DMS114 treated with DMSO at 0.1 percent for 48 hours (cell line): ENCODE data around the gene ELP6.

Source experiments
- DNase-seq: peaks from one replicate; lab custom pipeline; 2025; ENCODE audit not compliant: unreplicated experiment; lab: John Stamatoyannopoulos, UW

Gene ELP6, protein sequence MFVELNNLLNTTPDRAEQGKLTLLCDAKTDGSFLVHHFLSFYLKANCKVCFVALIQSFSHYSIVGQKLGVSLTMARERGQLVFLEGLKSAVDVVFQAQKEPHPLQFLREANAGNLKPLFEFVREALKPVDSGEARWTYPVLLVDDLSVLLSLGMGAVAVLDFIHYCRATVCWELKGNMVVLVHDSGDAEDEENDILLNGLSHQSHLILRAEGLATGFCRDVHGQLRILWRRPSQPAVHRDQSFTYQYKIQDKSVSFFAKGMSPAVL

DNA sequence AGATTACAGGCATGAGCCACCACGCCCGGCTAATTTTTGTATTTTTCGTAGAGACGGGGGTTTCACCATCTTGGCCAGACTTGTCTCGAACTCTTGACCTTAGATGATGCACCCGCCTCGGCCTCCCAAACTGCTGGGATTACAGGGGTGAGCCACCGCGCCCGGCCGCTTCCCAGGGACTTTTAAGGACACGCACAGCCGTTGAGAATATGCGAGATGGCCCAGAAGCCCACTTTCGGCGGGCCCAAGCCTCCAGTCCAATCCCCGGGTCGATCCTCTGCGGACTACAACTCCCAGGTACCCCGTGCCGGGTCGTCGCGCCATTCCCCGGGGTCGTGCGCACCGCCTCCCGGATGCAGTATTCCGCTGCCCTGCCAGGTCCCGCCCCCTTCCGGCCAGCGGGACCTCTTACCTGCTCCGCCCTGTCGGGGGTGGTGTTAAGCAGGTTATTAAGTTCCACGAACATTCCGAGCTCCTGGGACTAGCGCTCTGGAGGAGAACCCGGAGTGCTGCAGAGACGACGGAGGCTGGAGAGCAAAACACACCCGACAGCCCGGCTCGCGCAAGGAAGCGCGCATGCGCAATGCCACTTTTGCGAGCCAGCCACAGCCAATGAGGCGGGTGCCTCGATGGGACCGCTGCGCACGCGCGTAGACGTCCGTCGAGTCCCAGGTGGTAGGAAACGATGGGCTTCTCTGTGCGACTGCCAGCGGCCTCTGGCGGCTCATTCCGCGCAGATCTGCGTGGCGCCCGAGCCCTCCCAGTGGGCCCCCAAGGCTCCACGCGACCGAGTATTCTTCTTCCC is at the start of gene ELP6:
TSS of gene ELP6 (minus strand) at position 588 of the 805 bp plus-strand sequence. CDS start at position 466, 122 bp downstream.
- DNase-seq: peak; percentile 92

DNA sequence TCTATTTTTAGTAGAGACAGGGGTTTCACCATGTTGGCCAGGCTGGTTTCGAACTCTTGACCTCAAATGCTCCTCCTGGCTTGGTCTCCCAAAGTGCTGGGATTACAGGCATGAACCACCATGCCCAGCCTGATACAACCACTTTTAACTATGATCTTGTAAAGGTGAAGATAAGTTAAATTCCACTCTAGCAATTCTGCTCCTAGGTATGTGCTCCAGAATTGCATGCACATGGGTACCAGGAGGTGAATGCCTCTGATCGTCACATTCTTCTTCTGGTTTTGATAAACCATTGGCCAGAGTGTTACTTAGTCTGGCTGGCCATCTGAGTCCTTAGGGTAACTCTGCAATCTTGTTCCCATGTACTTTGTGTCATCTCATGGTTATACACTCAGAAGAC is 42.8 kb upstream of the ELP6 start:
- DNase-seq: no peak

DNA sequence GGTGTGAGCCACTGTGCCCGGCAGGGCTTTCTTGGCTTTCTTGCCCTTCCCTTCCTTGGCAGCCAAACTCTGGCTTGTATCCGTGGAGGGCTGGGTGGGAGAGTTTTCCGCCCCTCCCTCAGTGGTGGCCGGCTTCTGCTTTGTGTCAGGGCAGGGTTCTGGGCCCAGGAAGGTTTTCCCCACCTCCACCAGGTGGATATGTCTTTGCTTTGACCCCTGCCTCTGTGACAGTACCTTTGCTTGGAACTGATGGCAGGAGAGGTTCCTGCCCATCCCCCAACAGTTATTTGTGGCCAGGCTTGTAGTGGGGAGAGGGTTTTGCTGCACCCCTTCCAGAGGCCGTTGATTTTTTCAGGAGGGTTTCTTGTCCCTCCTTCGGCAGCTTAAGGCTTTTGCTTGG is 40.8 kb upstream of the ELP6 start:
- DNase-seq: no peak

DNA sequence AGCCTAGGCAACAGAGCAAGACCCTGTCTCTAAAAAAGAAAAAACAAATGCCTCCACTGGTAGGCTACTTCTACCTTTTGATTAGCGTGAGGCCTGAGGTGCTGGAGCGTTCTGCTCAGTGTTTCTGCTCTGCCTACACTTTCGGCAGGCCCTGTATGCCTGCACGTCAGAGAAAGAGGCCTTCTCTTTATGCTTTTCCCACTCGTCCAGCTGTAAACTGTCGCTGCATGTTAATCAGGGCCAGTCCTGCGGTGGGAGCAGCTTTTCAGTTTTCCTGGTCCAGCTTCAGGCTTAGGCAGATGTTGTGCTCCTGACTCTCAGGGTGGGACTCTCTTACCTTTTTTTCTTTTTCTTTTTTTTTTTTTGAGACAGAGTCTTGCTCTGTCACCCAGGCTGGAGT is 39.9 kb upstream of the ELP6 start:
- no peak for DNase-seq

DNA sequence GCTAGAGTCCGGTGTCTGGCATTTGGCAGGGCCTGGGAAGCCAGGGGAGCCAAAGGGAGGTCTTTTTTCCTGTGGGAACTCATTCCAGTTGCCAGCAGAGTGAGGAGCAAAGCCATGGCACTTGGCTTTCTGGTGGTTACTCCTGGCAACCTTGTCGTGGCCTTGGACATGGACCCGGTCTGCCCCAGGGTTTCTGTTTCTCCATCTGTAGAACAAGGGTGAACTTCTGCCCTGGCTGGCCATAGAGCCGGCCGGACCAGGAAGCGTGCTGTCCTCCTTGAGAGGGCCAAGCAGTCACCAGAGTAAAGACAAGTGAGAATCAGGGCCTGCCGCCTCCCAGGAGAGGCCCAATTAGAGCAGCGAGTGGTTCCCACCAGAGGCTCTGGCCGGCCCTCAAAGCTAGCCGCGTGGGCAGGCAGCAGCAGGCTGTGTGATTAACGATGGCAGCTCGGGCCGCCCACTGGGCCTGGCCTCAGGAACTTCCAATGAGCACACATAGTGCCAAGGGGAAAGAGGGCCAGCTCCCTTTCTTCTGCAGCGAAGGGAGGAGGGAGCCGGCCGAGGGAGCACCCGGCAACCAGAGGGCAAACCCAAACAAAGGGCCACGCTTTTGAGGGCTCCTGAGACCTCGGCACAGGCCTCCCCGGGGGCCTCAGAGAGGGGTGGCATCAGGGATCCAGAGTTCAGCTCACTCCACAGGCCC is 29.1 kb upstream of the ELP6 start:
- no peak for DNase-seq

DNA sequence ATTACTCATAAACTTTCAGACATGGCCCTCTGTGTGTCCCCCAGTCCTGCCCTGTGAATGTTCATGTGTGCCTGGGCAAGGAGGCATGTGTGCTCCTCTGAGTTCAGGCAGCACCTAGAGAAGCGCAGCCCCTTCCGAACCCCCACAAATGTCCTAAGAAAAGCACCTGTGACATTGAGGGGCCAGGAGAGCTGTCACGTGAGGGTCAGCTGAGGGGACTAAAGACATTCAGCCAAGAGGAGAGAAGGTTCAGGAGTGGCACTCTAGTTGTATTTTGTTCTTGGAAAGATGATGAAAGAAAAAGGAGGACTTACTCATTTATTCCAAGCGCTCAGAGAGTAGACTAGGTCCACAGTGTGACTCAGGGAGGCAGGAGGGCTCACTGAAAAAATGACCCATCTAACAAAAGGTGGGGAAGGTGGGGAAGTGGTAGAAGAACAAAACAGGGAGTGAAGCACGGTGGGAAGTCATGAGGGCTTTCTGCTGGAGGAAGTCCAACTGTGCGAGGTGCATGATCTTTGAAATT is 28.1 kb upstream of the ELP6 start:
- DNase-seq: no peak

DNA sequence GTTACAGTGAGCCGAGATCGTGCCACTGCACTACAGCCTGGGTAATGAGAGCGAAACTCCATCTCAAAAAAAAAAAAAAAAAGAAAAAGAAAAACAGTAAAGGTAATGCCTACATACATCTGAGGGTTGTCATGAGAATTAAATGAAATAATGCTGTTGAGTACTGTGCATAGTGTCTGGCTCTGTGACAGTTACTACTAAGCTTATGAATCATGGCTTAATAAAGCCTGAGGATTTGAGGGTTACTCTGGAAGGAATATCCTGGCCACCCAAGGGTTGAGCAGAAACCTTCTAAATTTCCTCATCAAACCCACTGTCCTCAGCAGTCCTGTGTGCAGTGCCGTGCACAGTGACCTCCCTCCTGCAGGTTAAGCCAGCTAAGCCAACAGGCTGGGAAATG is 26.8 kb upstream of the ELP6 start:
- DNase-seq: no peak

DNA sequence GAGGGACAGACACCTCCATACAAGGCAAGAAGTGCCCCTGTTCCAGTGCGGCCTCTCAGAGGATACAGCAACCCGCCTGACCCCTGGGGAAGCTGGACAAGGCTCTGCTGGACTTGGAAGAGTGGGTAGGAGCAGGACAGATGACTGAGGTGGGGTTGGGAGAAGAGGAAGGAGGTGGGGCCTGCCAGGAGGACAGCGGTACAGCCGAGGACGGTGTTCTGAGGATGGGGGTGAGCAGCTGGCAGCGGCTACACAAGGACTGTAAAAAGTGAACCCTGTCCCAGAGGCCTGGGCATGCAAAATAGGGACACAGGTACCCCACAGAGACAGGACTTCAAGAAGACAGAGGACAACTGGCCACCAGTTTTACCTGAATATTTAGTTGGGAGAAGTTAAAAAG is 23.5 kb upstream of the ELP6 start:
- DNase-seq: no peak

DNA sequence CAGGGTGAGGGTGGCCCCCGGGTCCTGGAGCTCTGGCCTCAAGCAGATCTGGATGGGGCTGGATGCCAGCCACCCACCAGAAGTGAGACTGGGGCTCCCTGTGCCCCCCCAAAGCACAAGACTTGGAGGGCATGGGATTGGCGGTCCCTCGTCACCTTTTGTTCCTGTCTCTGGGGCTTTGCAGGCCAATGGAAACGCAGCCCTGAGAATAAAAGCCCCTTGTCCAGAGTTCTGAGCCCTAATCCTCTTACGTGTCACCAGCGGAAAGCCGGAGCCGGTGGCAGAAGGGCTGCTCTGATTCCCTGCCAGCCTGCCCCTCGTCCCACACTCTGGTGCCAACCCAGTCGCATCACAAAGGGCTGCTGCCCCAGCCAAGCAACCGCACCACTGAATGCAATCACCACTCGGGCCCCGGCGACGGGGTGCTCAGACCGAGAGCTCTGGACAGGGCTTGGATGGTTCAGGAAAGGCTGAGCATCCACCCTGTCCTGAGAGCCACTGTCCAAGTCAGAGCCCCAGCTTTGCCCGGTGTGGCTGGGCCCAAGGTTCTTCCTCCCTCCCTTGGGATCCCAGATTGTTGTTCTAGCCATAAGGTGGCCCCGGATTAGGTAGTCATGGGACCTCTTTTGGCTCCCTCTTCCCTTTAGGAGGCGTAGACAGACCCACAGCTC is 22.8 kb upstream of the ELP6 start:
- no peak for DNase-seq

DNA sequence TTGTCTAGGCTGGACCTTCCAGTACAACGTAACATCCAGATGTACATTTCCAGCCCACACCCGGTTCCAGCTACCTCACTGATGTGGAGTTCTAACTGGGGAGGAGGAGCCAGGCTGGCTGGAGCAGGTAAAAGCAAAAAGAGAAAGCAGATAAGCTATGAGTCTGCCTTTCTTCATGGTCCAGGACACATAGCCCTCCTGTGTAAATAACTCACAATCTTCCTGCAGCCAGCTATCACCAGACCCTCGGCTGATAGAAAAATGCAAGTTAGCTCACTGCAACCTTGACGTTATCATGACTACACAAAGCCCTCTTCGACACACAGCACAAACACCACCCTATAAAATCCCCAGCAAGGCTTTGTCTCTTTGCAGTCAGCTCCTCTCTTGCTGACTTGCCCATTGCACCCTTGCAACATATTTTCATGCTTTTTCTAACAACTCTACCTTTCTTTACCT is 20.5 kb upstream of the ELP6 start:
- no peak for DNase-seq

DNA sequence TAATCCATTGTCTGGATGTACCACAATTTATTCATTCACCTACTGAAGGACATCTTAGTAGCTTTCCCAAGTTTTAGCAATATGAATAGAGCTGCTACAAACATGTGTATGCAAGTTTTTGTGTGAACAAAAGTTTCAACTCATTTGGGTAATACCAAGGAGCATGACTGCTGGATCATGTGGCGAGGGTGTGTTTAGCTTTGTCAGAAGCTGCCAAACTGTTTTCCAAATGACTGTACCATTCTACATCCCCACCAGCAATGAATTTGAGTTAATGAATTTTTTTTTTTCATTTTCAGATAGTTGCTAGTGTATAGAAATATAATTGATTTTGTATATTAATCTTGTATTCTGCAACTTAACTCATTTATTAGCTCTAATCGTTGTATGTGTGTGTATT is 20.0 kb upstream of the ELP6 start:
- no peak for DNase-seq

DNA sequence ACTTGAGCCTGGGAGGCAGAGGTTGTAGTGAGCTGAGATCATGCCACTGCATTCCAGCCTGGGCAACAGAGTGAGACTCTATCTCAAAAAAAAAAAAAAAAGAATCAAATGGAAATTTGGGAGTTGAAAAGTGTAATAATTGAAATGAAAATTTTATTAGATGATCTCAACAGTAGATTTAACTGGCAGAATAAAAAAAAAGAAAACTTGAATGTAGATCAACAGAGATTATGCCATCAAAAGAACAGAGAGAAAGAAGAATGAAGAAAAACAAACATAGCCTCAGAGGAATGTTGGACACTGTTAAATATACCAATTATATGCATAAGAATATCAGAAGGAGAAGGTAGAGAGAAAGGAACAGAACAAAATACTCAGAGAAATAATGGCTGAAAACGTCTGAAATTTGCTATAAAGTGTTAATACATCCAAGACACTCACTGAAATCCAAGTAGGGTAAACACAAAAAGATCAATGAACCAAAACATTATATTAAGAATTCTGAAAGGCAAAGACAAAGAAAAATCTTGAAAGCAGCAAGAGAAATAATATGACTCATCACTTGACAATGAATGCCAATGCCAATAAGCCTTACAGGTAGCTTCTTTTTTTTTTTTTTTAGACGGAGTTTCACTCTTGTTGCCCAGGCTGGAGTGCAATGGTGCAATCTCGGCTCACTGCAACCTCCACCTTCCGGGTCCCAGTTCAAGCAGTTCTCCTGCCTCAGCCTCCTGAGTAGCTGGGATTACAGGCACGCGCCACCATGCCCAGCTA is 14.6 kb upstream of the ELP6 start:
- no peak for DNase-seq

DNA sequence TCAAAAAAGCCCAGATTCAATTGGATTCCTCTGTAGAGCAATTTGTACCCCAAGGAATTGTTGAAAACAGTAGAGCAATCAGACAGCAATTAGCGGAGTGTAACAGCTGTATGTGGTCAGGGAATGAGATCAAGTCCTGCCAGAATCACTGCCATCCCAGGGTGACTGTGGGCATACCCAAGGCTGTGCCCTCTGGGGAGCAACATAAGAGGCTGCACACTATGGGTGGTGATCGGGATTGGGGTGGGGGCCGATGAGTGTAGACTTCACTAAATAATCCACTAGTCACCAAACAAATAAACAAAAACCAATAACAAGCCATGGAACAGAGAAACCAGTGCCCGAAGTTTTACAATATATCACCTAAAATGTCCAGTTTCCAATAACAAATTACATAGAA is 12.1 kb upstream of the ELP6 start:
- no peak for DNase-seq

DNA sequence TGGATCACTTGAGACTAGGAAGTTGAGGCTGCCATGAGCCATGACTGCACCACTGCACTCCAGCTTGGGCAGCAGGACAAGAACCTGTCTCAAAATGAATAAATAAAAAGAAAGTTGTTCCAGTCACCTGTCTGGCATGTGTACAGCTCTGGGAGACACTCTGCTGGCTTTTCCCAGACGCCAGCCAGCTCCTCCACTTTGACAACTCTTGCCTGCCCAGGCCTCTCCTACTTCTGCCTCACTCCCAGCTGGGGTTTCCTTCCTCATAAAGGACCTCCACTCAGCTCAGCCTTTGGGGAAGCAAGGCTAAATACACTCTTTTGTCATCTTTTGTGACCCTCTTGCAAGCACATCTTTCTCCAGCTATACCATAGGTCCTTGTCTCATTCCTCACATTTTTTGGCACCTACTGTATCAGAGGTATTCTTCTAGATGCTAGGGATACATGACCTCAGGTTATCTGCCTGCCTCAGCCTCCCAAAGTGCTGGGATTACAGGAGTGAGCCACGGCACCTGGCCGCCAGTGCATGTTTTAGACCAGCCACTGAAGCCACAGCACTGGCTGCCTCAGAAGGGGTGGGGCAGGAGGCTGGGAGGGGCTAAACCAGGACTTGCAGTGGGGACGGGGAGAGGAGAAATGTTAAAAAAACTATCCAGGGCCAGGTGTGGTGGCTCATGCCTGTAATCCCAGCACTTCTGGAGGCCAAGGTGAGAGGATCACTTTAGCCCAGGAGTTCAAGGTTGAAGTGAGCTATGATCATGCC is 10.0 kb upstream of the ELP6 start:
- no peak for DNase-seq

DNA sequence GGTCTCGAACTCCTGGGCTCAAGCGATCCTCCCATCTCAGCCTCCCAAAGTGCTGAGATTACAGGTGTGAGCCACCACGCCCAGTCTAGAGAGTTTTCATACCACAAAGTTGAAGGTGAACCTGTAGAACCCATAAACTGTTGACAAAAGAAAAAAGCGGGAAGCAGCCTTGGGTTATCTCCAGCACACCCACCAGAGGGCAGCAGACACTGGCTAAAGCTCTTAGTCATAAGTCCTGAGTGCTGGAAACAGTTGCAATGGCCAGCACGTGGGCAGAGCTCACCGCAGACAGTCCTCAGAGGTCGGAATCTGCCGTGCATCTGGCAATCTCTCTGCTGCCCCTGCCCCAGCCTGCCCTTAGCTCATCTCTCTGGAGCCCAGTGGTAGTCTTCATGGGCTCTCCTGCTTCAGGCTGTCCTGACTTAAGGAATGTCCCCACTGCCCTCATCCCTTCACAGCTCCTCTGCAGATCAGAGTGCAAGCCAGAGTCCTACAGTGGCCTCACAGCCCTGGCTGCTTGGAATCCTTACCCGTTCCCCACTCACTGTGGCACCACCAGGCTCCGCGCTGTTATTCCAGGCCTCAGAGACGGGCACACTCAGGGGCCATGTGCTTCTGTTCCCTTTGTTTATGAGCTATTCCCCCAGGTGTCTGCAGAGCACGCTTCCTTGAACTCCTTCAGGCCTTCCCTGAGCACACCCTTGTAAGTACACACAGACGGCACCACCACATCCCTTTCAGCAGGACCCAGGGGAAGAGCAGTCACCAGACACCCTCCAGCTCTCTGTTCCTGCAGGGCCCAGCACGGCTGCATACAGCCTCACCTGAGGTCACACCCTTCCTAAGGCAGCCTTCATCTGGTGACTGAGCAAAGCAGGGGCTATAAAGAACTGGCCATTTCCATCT is 8.8 kb upstream of the ELP6 start:
- peak; percentile 88 for DNase-seq

DNA sequence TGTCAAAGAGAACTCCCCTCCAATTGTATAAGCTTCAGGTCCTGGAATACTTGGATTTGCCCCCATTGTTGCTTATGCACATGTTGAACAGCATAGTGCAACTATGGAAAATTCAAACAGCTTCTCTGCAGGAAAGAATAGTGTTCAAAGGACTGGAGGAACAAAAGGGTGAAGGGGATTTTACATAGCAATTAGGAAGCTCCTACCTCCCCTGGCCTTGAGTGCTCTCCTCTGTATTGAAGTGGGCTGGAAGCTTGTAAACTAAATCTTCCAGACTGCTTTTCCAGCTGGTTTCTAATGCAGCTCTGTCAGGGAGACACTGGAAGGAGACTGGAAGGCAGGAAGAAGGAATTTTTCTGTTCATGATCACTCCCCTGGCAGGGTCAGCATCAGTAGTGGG is 7.2 kb upstream of the ELP6 start:
- no peak for DNase-seq

DNA sequence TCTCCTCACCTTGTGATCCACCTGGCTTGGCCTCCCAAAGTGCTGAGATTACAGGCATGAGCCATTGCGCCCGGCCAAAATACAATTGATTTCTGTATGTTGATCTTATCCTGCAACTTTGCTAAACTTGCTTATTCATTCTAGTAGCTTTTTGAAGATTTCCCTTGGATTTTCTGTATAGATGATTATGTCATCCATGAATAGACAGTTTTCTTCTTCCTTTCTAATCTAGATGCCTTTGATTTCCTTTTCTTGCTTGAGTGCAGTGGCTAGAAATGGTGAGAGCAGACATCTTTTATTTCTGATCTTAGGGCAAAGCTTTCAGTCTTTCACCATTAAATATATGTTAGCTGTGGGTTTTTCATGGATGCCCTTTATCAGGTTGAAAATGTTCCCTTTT is 4.4 kb upstream of the ELP6 start:
- DNase-seq: no peak

DNA sequence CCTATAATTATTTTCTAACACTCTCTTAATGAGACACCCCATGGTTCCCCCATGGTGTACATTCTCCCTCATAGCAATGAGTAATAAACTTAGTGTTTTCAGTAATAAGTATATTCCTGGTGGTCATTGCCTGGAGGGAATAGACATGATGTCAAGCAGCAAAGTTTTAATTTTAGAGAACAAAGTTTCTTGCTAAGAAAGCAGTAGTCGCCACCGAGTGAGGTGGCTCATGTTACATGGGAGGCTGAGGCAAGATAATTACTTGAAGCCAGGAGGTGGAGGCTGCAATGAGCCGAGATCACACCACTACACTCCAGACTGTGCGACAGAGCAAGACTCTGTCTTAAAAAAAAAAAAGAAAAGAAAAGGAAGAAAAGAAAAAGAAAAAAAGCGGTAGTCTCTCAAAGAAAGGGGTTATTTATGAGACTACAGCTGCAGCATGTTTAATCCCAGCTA is 2.4 kb upstream of the ELP6 start:
- no peak for DNase-seq

DNA sequence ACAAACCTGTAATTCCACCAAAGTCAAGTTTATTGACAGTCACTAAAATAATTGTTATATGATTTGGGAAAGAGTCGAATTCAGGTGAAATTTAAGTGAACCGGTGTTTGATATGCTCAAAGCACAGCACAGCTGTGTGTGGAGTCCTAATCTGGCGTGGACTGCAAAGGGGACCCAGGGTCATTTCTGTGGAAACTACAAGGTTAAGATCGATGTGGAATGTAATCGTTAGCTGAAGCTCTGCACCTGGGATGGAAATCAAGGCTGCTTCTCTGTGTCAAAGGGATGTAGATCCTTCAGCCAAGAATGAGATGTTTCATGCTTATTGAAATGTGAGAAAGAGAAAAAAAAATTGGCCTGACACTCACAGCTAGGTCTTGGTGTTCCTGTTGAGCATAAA is 1.6 kb upstream of the ELP6 start:
- no peak for DNase-seq
